HG03064 (cell line): ENCODE data around the gene EMC10.

Experiments
- ATAC-seq: cut with Tn5 transposase; IDR thresholded peaks from one replicate; pipeline ENCODE4 v1.9.1; 2021; ENCODE audit warnings: low read depth; ENCODE audit not compliant: unreplicated experiment

Gene EMC10

GRCh38 chr19:50494186-50495019 is 18.1 kb downstream of the EMC10 start:
- ATAC-seq, result no peak

GRCh38 chr19:50495020-50495531 is 18.8 kb downstream of the EMC10 start:
- ATAC-seq, result no peak

- ATAC-seq, result no peak
These were observed 20.1 kb downstream of the EMC10 start for GRCh38 chr19:50496189-50497021.

DNA sequence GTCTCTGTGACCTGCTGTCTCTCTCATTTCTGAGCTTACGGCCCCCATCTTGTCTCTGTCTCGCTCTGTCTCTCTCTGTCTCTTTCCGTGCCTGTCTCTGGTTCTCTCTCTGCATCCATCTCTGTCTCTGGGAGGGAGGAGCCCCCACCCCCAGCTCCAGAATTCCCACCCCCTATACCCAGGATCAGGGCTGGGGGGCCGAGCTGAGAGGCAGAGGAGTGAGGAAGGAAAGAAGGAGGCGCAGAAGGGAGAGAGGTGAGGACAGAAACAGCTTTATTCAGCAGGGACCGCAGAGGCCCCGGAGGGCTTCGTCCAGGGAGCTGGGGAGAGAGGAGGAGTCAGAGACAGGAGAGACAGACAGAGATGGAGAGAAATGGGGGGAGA is 20.7 kb downstream of the EMC10 start:
- no peak for ATAC-seq

DNA sequence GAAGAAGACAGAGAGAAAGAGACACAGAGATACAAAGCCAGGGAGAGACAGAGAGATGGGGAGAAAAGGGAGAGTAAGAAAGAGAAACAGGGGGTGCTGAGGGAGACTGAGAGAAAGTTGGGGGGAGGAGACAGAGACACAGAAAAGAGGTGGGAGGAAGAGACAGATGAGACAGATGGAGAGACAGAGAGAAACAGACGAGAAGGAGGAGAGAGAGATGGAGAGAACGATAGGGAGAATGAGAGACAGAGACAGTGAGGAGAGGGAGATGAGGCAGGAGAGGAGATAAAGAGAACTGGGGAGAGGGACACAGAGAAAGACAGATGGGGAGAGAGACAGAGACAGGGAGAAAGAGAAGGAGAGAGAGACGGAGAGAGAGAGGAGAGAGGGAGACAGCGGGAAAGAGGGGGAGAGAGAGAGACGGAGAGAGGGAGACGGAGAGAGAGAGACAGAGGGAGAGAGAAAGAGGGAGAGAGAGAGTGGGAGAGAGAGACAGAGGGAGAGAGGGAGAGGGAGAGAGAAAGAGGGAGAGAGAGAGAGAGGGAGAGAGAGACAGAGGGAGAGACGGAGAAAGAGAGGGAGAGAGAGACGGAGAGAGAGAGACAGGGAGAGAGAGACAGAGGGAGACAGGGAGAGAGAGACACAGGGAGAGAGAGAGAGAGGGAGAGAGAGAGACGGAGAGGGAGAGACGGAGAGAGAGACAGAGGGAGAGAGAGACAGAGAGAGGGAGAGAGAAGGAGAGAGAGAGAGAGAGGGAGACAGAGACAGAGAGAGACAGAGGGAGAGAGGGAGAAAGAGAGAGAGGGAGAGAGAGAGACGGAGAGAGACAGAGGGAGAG is 22.1 kb downstream of the EMC10 start:
- ATAC-seq, result no peak

DNA sequence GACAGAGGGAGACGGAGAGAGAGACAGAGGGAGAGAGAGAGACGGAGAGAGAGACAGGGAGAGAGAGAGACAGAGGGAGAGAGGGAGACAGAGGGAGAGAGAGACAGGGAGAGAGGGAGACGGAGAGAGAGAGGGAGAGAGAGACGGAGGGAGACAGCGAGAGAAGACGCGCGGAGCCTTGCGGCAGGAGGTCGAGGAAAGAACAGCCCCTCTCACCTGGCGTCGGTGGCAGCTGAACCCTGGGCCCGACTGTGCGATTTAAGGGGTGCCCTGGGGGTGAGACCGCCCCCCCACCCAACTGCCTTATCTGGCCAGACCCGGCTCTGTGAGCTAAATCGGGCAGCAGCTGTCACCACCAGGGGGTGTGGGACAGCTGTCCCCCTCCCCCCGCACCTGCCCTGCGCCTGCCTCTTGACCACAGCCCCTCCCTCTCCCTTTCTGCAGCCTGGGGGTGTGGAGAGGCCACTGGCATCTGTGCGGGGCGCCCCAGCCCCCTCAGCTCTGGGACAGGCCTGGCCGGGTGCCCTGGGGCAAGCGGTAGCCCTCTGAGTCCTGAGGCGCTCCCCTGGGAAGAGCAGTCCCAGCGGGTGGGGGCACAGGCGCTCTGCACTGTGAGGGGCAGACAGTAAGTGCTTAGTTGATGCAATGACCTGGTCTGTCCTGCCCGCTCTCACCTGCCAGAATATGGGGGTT is 23.9 kb downstream of the EMC10 start:
- no peak for ATAC-seq

DNA sequence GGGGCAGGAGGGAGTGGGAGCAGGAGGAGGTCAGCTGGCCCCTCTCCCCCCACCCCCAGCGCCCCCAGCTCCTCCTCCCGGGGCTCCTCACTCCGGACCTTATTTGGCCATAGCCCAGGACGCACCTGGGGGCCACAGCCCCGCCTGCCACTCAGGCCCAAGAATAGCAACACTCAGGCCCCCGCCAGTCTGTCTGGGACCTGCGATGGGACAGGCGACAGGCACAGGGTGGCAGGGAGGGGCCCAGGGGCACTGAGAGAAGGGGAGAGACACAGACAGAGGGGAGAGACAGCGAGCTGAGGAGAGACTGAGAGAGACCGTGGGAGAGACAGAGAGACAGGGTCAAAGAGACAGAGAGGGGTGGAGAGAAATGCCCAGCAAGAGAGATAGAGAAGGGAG is 24.4 kb downstream of the EMC10 start:
- ATAC-seq, result no peak

GRCh38 chr19:50501186-50501567 is 24.9 kb downstream of the EMC10 start:
- no peak for ATAC-seq

DNA sequence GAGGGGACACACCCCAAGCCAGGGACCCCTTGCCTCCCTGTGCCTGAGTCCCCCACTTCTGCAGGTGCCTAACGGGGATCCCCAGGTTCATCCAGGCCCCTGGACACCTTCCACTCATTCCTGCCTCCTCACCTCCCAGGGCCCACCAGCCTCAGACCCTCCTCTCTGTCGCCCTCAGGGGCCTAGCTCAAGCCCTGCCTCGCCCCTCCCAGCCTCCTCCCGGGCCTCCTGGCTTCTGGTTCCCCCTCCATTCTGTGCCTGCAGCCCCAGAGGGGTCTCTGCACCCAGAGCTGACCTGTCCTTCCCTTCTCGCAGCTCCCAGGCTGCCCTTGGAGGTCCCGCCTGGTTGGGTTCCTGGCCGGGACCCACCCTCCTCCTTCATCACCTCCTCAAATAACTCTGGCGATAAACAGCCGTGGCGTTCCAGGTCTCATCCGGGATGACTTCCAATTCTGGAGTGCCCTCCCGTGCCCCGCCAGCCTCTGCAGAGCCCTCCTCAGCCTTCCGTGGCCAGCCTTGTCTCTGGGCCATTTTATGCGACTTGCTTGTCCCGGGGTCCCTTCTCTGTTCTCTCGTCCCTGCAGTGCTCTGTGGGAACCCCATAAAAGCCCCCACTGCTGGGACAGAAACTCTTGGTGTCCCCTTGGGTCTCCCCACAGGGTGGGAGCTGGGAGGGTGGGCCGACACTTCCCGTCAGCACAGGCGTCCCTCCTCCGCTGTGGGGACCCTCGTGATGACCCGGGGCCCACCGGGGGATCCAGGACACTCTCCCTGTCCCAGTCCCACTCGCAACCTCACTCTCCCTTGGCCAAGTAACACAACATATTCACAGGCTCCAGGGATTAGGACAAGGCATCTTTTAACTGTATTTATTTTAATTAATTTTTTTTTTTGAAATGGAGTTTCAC is 25.5 kb downstream of the EMC10 start:
- no peak for ATAC-seq

GRCh38 chr19:50505856-50506611 is 29.7 kb downstream of the EMC10 start:
- ATAC-seq, result no peak

GRCh38 chr19:50506700-50507099 is 30.4 kb downstream of the EMC10 start:
- no peak for ATAC-seq

GRCh38 chr19:50507376-50507775 is 31.1 kb downstream of the EMC10 start:
- ATAC-seq, result no peak

GRCh38 chr19:50508843-50509190 is 32.5 kb downstream of the EMC10 start:
- no peak for ATAC-seq

- no peak for ATAC-seq
These were observed 33.1 kb downstream of the EMC10 start for GRCh38 chr19:50509366-50509765.

DNA sequence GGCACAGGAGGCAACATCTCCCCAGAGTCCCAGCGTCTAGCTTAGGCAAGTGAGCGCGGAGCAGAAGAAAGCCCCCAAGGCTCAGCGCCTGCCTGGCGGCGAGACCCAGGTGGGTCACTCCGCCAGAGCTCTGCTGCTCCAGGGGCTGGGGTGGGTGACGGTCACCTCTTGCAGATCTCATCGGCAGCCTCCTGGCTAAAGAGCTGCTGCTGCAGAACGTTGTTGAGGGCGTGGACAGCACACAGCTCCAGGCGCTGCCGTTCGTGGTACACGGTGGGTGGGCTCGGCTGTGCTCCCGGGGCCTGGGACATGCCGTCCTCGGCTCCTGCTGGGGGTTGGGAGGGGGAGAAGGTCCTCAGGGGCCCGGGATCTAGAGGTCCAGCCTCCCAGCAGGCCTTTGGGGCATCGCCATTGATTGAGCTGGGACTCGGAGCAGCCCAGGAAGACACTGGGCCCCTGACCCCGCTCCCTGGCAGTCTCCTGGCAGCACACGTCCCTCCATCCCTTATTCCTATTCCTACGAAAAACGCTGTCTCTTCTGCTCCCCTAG is 33.9 kb downstream of the EMC10 start:
- no peak for ATAC-seq

GRCh38 chr19:50510700-50511068 is 34.4 kb downstream of the EMC10 start:
- no peak for ATAC-seq

DNA sequence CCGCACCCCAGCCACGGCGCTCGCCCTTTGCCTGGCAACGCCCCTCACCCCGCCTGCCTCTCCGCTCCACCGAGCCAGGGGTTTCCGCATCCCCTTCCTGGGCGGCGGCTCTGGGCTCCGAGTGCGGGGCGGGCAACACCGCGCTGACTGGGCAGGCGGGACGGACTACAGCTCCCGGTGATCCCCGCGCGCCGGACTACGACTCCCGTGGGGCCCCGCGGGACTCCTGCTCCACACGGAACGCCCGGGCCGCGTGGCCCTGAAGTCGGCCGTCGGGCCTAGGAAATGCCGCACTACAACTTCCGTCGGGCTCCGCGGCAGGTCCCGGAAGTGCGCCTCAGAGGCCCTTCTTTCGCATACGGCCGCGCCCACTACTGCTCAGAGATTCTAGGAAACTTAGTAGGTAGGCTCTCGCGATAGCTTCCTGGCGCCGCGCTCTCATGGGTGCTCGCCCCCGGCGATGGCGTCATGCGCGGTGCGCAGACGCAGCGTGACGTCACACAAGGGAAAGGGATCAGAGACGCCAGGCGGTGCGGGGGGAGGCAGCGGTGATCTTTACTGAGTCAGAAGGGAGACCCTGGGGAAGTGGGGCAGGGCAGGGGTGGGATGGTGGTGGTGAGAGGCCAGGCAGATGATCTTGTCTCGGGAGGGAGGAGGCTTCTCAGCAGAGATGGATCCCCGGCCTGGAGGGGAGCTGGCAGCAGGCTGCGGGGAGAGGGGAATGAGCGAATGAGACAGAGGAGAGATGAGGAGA is 34.9 kb downstream of the EMC10 start, which contains the start of gene JOSD2:
Gene JOSD2, minus strand, starts transcription at position 123 of the 754 bp plus-strand sequence. CDS start 760 bp downstream, outside the sequence.
- ATAC-seq, result peak; percentile 87
